HG02973 (cell line): ENCODE measurements around the gene ZNF275.
A peak's percentile ranks its signal among the peaks of the same experiment; 100 is the strongest.
"Not testable (repeated sequence)": the region's sequence is repeated elsewhere in the genome, so short reads cannot be mapped to it uniquely, and the experiment has no call there.

Source experiments
- ATAC-seq: cut with Tn5 transposase; IDR thresholded peaks from one replicate; pipeline ENCODE4 v1.9.1; 2021; ENCODE audit warnings: moderate library complexity; ENCODE audit not compliant: unreplicated experiment

The ZNF275 gene

GRCh38 chrX:153333821-153334653, at the start of gene ZNF275:
TSS of gene ZNF275 (plus strand) at chrX:153334153. CDS start at chrX:153336680, 2,527 bp downstream.
- ATAC-seq, result peak; percentile 81

- not testable (repeated sequence) for ATAC-seq
Measured at GRCh38 chrX:153285678-153286077, 48.3 kb upstream of the ZNF275 start.

DNA sequence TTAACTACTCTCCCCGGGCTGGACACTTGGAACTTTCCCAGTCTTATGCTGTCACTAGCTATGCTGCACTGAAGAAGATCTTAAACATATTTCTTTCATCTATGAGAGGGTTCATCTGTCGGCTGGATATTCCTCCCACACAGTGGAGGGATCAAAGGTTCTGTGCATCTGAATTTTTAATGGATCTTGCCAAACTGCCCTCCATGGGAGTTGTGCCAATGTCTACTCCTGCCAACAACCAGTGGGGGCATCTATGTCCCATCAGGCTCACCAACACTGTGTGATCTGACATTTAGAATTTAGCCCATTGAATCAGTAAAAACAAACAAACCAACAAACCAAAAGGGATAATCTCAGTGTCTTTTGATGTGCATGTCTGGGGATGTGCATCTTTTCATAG, 45.1 kb upstream of the ZNF275 start:
- not testable (repeated sequence) for ATAC-seq

DNA sequence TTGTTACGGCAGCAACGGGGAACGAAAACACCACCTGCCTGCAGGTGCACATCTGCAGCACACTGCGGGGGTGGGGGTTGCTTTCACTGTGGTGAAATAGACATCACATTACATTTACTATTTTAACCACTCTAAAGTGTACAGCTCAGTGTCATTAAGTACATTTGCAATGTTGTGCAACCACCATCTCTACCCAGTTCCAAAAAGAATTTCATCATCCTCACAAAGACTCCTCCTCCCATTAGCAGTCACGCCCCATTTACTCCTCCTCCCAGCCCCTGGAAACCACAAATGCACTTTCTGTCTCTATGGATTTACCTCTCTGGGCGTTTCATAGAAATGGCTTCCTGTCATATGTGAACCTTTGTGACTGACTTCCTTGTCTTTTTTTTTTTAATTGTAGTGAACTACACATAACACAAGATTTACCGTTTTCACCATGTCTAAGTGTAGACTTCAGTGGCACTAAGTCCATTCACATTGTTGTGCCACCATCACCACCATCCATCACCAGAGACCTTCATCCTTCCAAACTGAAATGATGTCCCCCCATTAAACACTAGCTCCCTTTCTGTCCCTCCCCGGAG, 40.4 kb upstream of the ZNF275 start:
- not testable (repeated sequence) for ATAC-seq

DNA sequence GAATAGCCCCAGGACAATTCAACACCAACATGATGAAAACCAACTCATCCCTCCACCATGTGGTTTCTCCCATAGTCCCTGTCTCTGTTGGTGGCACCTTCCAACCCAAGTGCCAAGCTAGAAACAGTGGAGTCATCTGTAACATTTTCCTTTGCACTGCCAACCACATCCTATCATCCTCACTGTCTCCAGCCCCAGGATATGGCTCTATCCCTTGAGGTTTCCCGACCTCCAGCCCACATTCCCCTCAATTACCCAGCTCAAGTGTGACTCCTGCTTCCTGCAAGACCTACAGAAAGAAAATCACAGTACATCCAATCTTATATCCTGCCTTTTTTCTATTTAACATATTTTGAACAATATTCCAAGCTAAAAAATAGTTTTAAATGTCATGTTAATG, 36.6 kb upstream of the ZNF275 start:
- ATAC-seq, result no peak

GRCh38 chrX:153299855-153300254, 34.1 kb upstream of the ZNF275 start:
- no peak for ATAC-seq

DNA sequence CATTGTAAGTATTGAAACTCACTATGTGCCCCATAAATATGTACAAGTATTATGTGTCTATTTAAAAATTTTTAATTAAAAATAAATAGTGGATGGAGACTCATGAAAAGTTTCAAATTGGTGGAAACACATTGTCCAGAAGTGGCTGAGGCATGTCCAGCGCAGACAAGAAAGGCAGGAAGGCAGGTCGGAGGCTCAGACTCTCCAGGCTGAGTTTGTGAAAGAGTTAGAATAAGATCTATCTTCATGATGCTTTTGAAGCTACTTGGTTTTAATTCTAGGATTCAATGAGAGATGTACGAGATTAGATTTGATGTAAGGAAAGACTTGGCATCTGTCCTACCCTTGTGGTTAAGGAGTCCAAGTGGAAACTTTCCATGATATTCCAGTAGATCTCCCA, 32.2 kb upstream of the ZNF275 start:
- ATAC-seq, result no peak

GRCh38 chrX:153302796-153303195, 31.2 kb upstream of the ZNF275 start:
- no peak for ATAC-seq

GRCh38 chrX:153303276-153304262, 30.4 kb upstream of the ZNF275 start:
- no peak for ATAC-seq

DNA sequence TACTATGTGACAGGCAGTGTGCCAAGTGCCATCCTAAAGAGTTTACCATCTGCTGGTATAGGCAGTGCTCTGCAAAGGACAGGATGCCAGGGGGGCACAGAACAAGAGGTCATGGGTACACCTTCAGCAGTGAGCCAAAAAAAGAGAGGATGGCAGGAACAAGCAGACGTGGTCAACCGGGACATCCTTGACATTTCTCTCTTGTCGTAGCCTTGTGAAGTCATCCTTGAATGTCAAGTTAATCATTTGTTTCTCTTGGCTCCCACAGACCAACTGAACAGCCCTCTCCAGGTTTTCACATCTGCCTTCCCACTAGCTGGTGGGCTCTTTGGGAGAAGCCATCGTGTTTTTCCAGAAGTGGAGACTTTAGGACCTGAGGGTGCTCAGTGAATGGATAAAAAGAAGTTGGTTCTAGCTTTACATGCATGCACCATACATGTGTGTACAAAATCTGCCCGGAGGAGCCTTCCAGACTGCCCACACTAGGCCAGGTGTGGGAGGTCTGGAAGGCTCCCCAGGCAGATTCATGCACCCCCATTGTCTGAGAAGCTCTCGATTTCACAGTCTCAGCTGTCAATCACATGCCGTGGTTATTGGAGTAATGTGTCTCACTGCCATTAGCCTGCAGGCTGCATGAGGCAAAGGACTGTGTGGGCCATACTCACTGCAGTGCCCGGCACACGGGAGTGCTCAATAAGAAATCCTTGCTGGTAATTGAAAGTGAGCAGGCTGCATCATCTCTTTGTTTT, 28.8 kb upstream of the ZNF275 start:
- no peak for ATAC-seq

GRCh38 chrX:153305972-153306371, 28.0 kb upstream of the ZNF275 start:
- no peak for ATAC-seq

DNA sequence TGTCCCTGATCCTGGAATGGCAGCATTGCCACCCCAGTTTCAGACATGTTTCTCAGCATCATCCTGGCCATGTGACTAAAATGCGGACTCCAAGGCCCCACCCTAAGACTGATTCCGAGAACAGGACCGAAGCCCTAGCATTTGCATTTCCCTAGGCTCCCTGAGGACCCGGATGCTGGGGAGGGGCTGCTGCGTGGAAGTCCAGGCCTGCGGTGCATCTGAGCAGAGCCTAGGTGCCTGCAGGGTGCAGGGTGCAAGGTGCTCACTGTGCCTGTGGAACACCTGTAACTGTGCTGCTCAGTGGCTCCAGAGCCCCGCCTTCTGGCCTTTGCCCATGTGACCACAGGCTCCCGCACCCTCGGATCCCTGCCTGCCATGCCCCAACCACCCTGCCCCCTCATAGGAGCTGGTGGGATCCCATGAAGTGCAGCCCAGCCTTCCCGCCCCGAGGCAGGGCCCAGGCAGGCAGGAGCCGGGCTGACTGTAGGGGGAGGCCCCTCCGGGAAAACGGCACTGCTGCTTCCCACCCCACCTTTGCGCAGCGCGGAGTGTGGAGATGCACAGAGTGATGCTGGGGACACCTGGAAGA, 27.3 kb upstream of the ZNF275 start:
- ATAC-seq, result no peak

DNA sequence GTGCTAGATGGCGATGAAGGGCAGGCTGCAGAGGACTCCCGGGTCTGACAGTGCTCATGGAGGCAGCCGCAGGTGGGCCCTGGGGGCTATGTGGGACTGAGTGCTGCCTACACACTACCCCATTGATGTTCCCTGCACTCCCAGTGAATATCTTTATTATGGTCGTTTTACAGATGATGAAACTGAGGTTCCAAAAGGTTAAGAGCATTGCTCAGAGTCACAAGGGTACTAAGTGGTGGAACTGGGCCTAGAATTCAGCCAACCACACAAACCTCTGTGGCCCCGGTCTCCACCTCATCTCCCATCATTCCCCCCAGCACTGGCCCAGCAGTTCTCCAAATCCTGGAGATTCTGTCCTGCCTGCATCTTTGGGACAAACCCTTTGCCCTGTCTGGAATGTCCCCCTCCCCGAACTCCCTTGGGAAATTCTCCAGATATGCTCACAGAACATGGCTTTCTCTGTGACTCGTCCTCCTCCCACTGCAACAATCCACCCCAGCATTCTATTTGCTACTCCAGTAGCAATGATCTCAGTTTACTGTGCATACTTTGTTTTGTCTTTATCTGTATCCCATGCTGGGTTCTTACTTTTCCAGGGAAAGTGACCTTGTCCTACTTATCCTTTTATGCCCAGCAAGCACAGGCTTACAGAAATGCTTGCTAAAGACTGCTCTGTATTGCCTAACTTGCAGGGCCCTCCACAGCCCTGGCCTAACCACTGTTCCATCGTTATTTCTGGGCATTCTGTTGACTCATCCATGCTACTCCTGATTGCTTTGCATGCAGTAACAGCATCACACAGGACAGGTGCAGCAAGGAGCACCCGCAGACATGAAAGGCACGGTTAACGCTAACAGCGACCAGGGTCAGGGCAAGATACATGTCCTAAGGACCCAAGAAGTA, 26.4 kb upstream of the ZNF275 start:
- no peak for ATAC-seq

DNA sequence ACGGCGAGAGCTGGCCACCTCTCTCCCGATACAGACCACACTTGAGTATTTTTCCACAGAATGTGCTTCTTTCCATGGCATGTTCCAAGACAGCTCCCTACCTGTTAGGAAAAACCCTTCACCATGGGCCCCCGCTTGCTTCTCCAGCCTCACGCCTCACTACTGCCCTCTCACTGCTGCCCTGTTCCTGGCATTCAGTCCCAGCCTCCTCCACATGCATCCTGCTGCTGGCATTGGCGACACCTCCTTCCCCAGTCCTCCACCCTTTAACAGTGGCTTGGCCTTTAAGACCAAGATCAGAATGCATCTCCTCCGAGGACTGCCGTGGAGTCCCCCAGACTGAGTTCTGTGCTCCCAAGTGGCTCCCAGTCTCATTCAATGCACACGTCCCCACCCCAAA, 23.1 kb upstream of the ZNF275 start:
- no peak for ATAC-seq

DNA sequence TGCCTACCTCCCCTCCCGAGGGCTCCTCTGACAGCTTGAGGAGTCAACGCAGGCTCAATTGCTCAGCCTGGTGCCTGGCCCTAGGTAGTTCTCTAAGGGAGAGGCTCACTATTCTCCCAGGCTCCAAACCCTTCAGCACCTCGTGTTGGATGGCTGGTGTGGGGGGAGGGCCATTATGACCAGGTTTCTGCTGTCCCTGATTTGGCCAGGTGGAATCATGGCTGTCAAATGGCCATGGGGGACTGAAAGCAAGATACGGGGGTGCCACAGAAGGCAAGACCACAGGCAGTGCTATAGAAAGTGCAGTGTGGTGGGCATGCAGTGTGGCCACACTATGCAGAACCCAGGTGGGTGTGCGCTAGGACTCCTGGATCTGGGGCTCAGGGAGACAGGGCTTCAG, 21.9 kb upstream of the ZNF275 start:
- no peak for ATAC-seq

GRCh38 chrX:153312842-153313241, 21.1 kb upstream of the ZNF275 start:
- ATAC-seq, result no peak

DNA sequence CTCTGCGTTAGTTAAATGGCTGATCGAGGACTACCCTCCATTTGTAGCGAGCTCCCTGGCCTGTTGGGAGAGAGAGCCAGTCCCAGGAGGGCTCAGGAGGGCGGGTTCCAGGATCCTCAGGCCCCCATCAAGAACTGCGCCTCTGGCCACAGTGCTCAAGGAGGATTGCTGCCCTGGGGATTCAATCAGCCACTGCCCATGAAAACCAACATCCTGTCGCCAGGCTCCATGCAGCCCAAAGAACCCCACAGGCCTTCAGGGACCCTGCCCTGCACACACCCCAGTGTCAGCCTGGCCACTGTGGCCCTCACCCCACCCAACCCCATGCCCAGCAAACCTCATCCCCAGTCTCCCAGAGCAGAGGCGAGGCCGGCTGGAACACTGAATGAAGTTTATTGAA, 16.6 kb upstream of the ZNF275 start:
- ATAC-seq, result no peak

- ATAC-seq, result no peak
Measured at GRCh38 chrX:153317996-153318722, 15.8 kb upstream of the ZNF275 start.

DNA sequence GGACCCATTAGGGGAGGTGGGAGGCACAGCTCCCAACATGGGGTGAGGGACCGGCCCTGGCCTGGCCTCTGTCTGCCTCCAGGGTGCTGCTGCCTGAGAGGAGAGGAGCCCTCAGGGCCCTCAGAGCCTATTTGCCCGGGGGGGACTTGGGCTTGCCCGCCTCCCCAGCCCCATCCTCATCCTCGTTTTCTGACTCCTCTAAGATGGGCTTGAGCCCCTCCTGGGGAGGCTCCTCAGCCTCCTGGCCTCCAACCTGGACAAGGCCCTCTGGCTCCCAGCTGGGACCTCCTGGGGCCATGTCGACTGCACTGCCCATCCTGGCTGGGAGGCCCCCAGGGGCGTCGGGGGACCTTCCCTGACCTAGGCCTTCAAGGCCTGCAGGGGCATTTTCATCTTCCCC, 15.1 kb upstream of the ZNF275 start:
- no peak for ATAC-seq
